H1 (cell line): ENCODE results near the gene SPATA16.

Source experiments
- POLR2A ChIP-seq, 2 experiments: IDR thresholded peaks; 1 replicate in 1 of 2; 2 replicates in 1 of 2; pipeline ENCODE4 v1.6.1; 2011; ENCODE audit warnings: low read depth in 2 of 2, low read length in 2 of 2, mild to moderate bottlenecking in 2 of 2; ENCODE audit errors: control extremely low read depth in 1 of 2
- SIN3A ChIP-seq, 2 experiments: IDR thresholded peaks in 1 of 2; conservative IDR thresholded peaks in 1 of 2; 2 replicates each; pipeline ENCODE4 v1.6.1; 2011 to 2012; ENCODE audit warnings: low read length in 2 of 2, improper control_type of control experiment in 1 of 2, low read depth in 1 of 2, mild to moderate bottlenecking in 1 of 2
- ZNF274 ChIP-seq: IDR thresholded peaks from 2 replicates; pipeline ENCODE4 v1.7.0; 2012; ENCODE audit warnings: low read length, borderline replicate concordance; ENCODE audit errors: extremely low read depth
- TF ChIP-seq, protein P1 (sequence below), 3 experiments: IDR thresholded peaks; 1 replicate in 2 of 3; 2 replicates in 1 of 3; pipeline versions ENCODE4 v1.5.1 to v1.6.1; 2011; ENCODE audit warnings: low read length in 3 of 3, mild to moderate bottlenecking in 3 of 3, inconsistent platforms in 2 of 3, low read depth in 1 of 3, moderate library complexity in 1 of 3; ENCODE audit not compliant: insufficient read depth in 1 of 3; ENCODE audit errors: control extremely low read depth in 1 of 3

DNA sequence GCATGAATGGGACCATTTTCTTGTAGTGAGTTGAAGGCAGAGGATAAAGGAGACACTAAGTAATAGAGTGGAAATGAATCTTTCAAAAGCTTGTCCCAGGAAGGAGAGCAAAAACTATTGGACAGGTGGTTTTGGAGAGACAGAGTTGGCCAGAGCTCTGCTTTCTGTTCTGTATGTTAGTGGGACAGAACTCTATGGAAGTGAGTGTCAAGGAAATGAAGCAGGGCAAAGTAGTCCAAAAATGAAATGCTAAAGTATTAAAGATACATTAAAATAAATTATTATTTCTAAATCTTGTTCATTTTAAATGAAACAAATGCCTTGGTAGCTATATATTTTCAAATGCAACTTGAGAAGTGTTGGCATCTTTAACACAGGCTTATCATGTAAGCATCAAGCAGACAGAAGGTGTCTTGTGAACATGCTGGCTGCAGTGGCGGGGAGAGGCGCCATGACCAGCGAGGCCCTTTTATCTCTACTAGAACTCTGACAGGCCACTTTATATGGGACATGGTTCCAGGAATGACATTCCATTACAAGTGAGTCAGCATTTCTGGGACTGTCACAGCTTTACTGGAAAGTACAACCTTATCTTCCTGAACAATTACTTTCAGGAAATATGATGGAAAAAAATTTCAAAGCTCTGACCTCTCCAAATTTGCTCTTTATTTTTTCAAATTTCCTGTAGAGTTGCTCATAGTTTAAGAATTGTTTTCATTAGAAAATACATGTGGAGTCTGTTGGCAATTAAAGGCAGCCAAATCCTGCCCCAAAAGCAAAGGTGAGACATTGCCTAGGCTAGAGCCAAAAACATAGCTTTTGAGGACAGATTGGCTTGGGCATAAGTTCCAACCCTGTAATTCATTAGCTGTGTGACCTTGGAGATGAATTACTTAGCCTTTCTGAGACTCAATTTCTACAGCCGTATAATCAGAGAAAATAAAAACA lies 284.0 kb downstream of the SPATA16 start:
- TF ChIP-seq ZNF274 = no peak
- TF ChIP-seq POLR2A (IDR thresholded peaks at IDR 0.05; ENCODE audit: control extremely low read depth in 1 of 2, low read depth in 2 of 2, low read length in 2 of 2) = no peak
- TF ChIP-seq, protein P1, sequence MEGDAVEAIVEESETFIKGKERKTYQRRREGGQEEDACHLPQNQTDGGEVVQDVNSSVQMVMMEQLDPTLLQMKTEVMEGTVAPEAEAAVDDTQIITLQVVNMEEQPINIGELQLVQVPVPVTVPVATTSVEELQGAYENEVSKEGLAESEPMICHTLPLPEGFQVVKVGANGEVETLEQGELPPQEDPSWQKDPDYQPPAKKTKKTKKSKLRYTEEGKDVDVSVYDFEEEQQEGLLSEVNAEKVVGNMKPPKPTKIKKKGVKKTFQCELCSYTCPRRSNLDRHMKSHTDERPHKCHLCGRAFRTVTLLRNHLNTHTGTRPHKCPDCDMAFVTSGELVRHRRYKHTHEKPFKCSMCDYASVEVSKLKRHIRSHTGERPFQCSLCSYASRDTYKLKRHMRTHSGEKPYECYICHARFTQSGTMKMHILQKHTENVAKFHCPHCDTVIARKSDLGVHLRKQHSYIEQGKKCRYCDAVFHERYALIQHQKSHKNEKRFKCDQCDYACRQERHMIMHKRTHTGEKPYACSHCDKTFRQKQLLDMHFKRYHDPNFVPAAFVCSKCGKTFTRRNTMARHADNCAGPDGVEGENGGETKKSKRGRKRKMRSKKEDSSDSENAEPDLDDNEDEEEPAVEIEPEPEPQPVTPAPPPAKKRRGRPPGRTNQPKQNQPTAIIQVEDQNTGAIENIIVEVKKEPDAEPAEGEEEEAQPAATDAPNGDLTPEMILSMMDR (IDR thresholded peaks at IDR 0.05; ENCODE audit: control extremely low read depth in 1 of 3, insufficient read depth in 1 of 3, low read depth in 1 of 3, low read length in 3 of 3) = no peak
- TF ChIP-seq SIN3A (conservative IDR thresholded peaks at IDR 0.05 in 1 of 2, IDR thresholded peaks at IDR 0.05 in 1 of 2; ENCODE audit: low read depth in 1 of 2, low read length in 2 of 2) = no peak
